GM12801 (cell line): ENCODE results near the gene BIN1.

Experiments used
- CTCF ChIP-seq: IDR thresholded peaks from one replicate; pipeline ENCODE4 v1.5.1; 2011; ENCODE audit warnings: control low read depth; ENCODE audit not compliant: insufficient read length; ENCODE audit errors: extremely low read depth

BIN1 gene

GRCh38 chr2:127048969-127049897 lies 57.7 kb downstream of the BIN1 start:
- TF ChIP-seq CTCF = no peak

GRCh38 chr2:127048618-127048935 lies 58.4 kb downstream of the BIN1 start:
- no peak for TF ChIP-seq CTCF

DNA sequence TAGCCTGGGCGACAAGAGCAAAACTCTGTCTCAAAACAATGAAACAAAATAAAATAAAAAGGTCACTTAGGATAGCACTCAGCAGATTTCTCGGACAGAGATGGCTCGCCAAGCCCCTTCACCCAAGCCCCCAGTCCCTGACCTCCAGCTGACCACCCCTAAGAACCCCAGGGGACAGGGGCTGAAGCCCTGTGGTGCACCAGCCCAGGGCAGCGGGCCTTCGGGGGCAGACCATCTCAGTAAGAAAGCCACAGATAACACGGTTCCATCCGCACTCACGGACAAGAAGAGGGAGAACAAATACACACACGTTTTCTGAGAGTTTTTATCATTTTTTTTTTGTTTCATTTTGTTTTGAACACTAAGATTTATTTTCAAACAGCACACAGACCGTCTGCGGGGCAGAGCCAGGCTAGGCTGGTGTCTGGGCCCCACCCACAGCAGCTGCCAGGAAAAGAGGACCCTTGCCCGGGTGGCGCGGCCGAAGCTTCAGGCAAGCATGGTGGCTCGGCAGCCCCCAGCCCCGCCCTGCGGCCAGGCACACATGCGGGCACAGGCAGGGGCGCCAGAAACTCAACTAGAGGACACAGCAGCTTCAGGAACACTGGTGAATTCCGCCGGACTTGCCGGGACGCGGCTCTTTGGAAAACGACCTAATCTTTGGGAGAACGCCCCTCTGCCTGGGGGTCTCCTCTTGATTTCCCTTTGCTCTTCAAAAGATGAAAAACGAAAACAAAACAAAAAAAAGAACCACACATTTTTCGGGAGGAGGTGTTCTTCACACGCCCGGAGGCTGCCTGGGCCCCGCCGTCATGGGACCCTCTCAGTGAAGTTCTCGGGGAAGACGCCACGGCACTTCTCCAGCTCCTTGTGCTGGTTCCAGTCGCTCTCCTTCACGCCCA lies 59.0 kb downstream of the BIN1 start:
- TF ChIP-seq CTCF = no peak

GRCh38 chr2:127047054-127047453 lies 59.9 kb downstream of the BIN1 start:
- TF ChIP-seq CTCF = no peak

DNA sequence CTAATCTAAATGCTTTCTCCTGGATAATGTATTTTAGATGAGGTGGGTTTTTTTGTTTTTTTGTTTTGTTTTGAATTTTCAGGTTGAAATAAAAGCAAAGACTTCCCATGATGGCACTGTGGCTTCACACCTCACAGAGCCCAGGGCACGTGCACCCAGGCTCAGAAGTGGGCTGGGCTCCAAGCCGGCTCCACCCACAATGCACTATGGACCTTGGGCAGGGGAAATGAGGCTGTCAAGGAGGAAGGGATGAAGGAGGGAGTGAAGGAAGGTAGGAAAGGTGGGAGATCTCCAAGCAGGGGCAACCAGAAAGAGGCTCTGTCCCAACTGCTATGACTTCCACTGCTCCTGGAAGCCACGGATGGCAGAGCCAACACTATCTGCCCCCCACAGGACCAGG lies 60.4 kb downstream of the BIN1 start:
- no peak for TF ChIP-seq CTCF

GRCh38 chr2:127045792-127046501 lies 61.0 kb downstream of the BIN1 start:
- TF ChIP-seq CTCF = no peak
